Ascending aorta (tissue), 2 donors: ENCODE results near the gene ACP7. TPM values are rescaled to one million over a fixed set of nuclear protein-coding genes. Genes with fewer than 3 reads are reported as not detected.
A peak's percentile ranks its signal among the peaks of the same experiment; 100 is the strongest.

Experiments used
- DNase-seq, 2 donors: peaks; one replicate each; pipeline ENCODE4 v3.0.0-alpha.2; 2019; ENCODE audit warnings: low spot score in 2 of 2
- H3K27ac ChIP-seq, 2 donors: fragments of 200-600 bp; sonication (generic); one replicate each; pipeline ENCODE4 v1.5.1; 2016 to 2017; ENCODE audit warnings: mild to moderate bottlenecking in 1 of 2
- H3K27me3 ChIP-seq: fragments of 200-600 bp; sonication (generic); one replicate; pipeline ENCODE4 v1.5.1; 2017
- H3K36me3 ChIP-seq, 2 donors: fragments of 200-600 bp; sonication (generic); one replicate each; pipeline ENCODE4 v1.5.1; 2016
- H3K4me1 ChIP-seq, 2 donors: fragments of 200-600 bp; sonication (generic); one replicate each; pipeline ENCODE4 v1.5.1; 2016 to 2017; ENCODE audit warnings: mild to moderate bottlenecking in 1 of 2
- H3K4me3 ChIP-seq, 2 donors: fragments of 200-600 bp; sonication (generic); one replicate each; pipeline ENCODE4 v1.5.1; 2016 to 2017; ENCODE audit warnings: mild to moderate bottlenecking in 1 of 2
- H3K9me3 ChIP-seq, 2 donors: fragments of 200-600 bp; sonication (generic); one replicate each; pipeline ENCODE4 v1.5.1; 2016
- CTCF ChIP-seq, 3 experiments: fragments of 200-600 bp in 2 of 3; fragments of 450-650 bp in 1 of 3; sonication (generic) in 2 of 3; IDR thresholded peaks; one replicate each; pipeline ENCODE4 v1.5.1; 2016 to 2019; ENCODE audit warnings: antibody characterized with exemption in 3 of 3, mild to moderate bottlenecking in 1 of 3, moderate library complexity in 1 of 3
- intact Hi-C: fragments of 100-400 bp; cut with DNase I; formaldehyde crosslinking; loops from one replicate; pipeline ENCODE4 v1.15.1; 2023
- total RNA-seq: library from RNA; depleted of rRNA; stranded (reverse); fragments of >200 nt; gene quantifications from one replicate; pipeline ENCODE4 v1.1.0, GENCODE V29; 2016

ACP7 gene
- total RNA-seq, 1 donor from 2014 or later = not detected

GRCh38 chr19:39046037-39046821 is 37.9 kb upstream of the ACP7 start:
- DNase-seq = no peak
- H3K9me3 ChIP-seq = no peaks in the 10 kb centered on the region
- no peak for TF ChIP-seq CTCF (IDR thresholded peaks at IDR 0.05)
- no peaks in the 10 kb centered on the region for H3K4me1 ChIP-seq
- no peak overlapping the region for H3K4me3 ChIP-seq
- intact Hi-C loops = no loop called here
- H3K27ac ChIP-seq = no peak overlapping the region
- no peaks in the 10 kb centered on the region for H3K27me3 ChIP-seq
- no peaks in the 10 kb centered on the region for H3K36me3 ChIP-seq

GRCh38 chr19:39047073-39047472 is 37.1 kb upstream of the ACP7 start:
- Histone ChIP-seq H3K4me3 (no peak overlapping the region), H3K36me3 (no peaks in the 10 kb centered on the region), H3K9me3 (no peaks in the 10 kb centered on the region), H3K4me1 (no peaks in the 10 kb centered on the region), H3K27me3 (no peaks in the 10 kb centered on the region), H3K27ac (no peak overlapping the region)
- intact Hi-C loops = no loop called here
- DNase-seq = no peak
- no peak for TF ChIP-seq CTCF (IDR thresholded peaks at IDR 0.05)

GRCh38 chr19:39052243-39052746 is 31.9 kb upstream of the ACP7 start:
- H3K9me3 ChIP-seq = no peaks in the 10 kb centered on the region
- intact Hi-C loops = no loop called here
- no peak for DNase-seq
- H3K36me3 ChIP-seq = no peaks in the 10 kb centered on the region
- no peak overlapping the region for H3K4me3 ChIP-seq
- no peak overlapping the region for H3K27ac ChIP-seq
- H3K4me1 ChIP-seq = no peaks in the 10 kb centered on the region
- peak; percentile 40 to 70 (median 57) for TF ChIP-seq CTCF (IDR thresholded peaks at IDR 0.05)
- H3K27me3 ChIP-seq = no peaks in the 10 kb centered on the region

- H3K27ac ChIP-seq = no peak overlapping the region
- no peaks in the 10 kb centered on the region for H3K4me1 ChIP-seq
- H3K9me3 ChIP-seq = no peaks in the 10 kb centered on the region
- no peak for DNase-seq
- intact Hi-C loops = no loop called here
- no peak for TF ChIP-seq CTCF (IDR thresholded peaks at IDR 0.05)
- H3K4me3 ChIP-seq = no peak overlapping the region
- no peaks in the 10 kb centered on the region for H3K36me3 ChIP-seq
- H3K27me3 ChIP-seq = no peaks in the 10 kb centered on the region
Observed at GRCh38 chr19:39052846-39053245, 31.3 kb upstream of the ACP7 start.

- TF ChIP-seq CTCF (IDR thresholded peaks at IDR 0.05) = no peak
- Histone ChIP-seq H3K36me3 (no peaks in the 10 kb centered on the region), H3K27ac (no peak overlapping the region), H3K4me3 (no peak overlapping the region), H3K27me3 (no peaks in the 10 kb centered on the region), H3K9me3 (no peaks in the 10 kb centered on the region), H3K4me1 (no peaks in the 10 kb centered on the region)
- intact Hi-C loops = no loop called here
- DNase-seq = no peak
Observed at GRCh38 chr19:39053276-39054090, 30.7 kb upstream of the ACP7 start.
